Measurements from ENCODE around the gene RPE. TPM values are rescaled to one million over a fixed set of nuclear protein-coding genes. Genes with fewer than 3 reads are reported as not detected.

The RPE gene
- total RNA-seq, 1 donor from 2014 or later: 62.1 TPM

DNA sequence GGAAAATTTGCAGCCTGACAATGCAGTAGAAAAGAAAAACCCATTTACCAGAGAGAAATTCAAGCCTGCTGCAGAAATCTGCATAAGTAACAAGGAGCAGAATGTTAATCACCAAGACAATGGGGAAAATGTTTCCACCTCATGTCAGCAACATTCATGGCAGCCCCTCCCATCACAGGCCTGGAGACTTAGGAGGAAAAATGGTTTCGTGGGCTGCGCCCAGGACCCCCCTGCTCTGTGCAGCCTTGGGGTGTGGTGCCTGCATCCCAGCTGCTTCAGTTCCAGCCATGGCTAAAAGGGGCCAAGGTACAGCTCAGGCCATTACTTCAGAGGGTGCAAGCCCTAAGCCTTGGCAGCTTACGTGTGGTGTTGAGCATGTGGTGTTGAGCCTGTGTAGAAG is 53.4 kb downstream of the RPE start:
- DNase-seq (ENCODE audit: low read depth): no peak
- H3K27me3 Mint-ChIP-seq (ENCODE audit: low read depth, unreplicated experiment): no peaks in the 10 kb centered on the region
- Histone ChIP-seq H3K9me3 (ENCODE audit: insufficient read depth, low read depth, low read length) (no peaks in the 10 kb centered on the region), H3K36me3 (ENCODE audit: insufficient read depth, low read length) (no peaks in the 10 kb centered on the region), H3K27me3 (ENCODE audit: insufficient read depth, low read length) (no peaks in the 10 kb centered on the region), H3K4me2 (ENCODE audit: low read length) (no peak overlapping the region), H3K9ac (ENCODE audit: low read length) (no peak overlapping the region), H2AFZ (ENCODE audit: low read depth, low read length) (no peak overlapping the region), H3K79me2 (ENCODE audit: insufficient read depth, low read length) (no peaks in the 10 kb centered on the region), H3K4me1 (ENCODE audit: insufficient read depth, low read length) (no peaks in the 10 kb centered on the region), H3K4me3 (ENCODE audit: insufficient read depth, low read depth, low read length) (no peak overlapping the region), H3K27ac (ENCODE audit: low read depth, low read length) (no peak overlapping the region), H4K20me1 (ENCODE audit: insufficient read depth, low read length) (no peaks in the 10 kb centered on the region)
- peaks cover 6% of the 10 kb centered on the region for H3K36me3 Mint-ChIP-seq (ENCODE audit: low read depth, unreplicated experiment)
- no peaks in the 10 kb centered on the region for H3K4me1 Mint-ChIP-seq (ENCODE audit: low read depth, unreplicated experiment)
- no peak overlapping the region for H3K4me3 Mint-ChIP-seq (ENCODE audit: unreplicated experiment)
- TF ChIP-seq EZH2 (IDR thresholded peaks at IDR 0.05; ENCODE audit: insufficient read depth, low read length): no peak
- no peak overlapping the region for H3K27ac Mint-ChIP-seq (ENCODE audit: unreplicated experiment)
- peaks cover 13% of the 10 kb centered on the region for H3K9me3 Mint-ChIP-seq (ENCODE audit: unreplicated experiment)
- no peak for FAIRE-seq

GRCh38 chr2:210063306-210063705 is 60.9 kb downstream of the RPE start:
- H3K9me3 ChIP-seq (ENCODE audit: insufficient read depth, low read depth, low read length): no peaks in the 10 kb centered on the region
- H3K36me3 Mint-ChIP-seq (ENCODE audit: low read depth, unreplicated experiment): peaks cover 4% of the 10 kb centered on the region
- FAIRE-seq (no peak), DNase-seq (ENCODE audit: low read depth) (no peak)
- H3K79me2 ChIP-seq (ENCODE audit: insufficient read depth, low read length): no peaks in the 10 kb centered on the region
- no peaks in the 10 kb centered on the region for H3K4me1 ChIP-seq (ENCODE audit: insufficient read depth, low read length)
- no peaks in the 10 kb centered on the region for H3K27me3 ChIP-seq (ENCODE audit: insufficient read depth, low read length)
- H3K9me3 Mint-ChIP-seq (ENCODE audit: unreplicated experiment): no peaks in the 10 kb centered on the region
- H3K27me3 Mint-ChIP-seq (ENCODE audit: low read depth, unreplicated experiment): no peaks in the 10 kb centered on the region
- no peaks in the 10 kb centered on the region for H3K4me1 Mint-ChIP-seq (ENCODE audit: low read depth, unreplicated experiment)
- no peak overlapping the region for H2AFZ ChIP-seq (ENCODE audit: low read depth, low read length)
- no peak overlapping the region for H3K4me3 ChIP-seq (ENCODE audit: insufficient read depth, low read depth, low read length)
- H3K27ac ChIP-seq (ENCODE audit: low read depth, low read length): no peak overlapping the region
- H3K4me2 ChIP-seq (ENCODE audit: low read length): no peak overlapping the region
- H3K9ac ChIP-seq (ENCODE audit: low read length): no peak overlapping the region
- H4K20me1 ChIP-seq (ENCODE audit: insufficient read depth, low read length): no peaks in the 10 kb centered on the region
- peaks cover 3% of the 10 kb centered on the region for H3K36me3 ChIP-seq (ENCODE audit: insufficient read depth, low read length)
- H3K4me3 Mint-ChIP-seq (ENCODE audit: unreplicated experiment): no peak overlapping the region
- TF ChIP-seq EZH2 (IDR thresholded peaks at IDR 0.05; ENCODE audit: insufficient read depth, low read length): no peak
- TF ChIP-seq CTCF (IDR thresholded peaks at IDR 0.05; ENCODE audit: insufficient read depth, low read depth, low read length): no peak
- H3K27ac Mint-ChIP-seq (ENCODE audit: unreplicated experiment): no peak overlapping the region

Other genes with a start within 250 kb of the RPE start
- gene UNC80, start 230.8 kb upstream of the RPE start, total RNA-seq: 0.27 and 0.38 TPM in 2 replicates
- 7.5 and 8.7 TPM in 2 replicates for gene KANSL1L, start 168.8 kb downstream of the RPE start, total RNA-seq
- 1.9 and 2.3 TPM in 2 replicates for gene ACADL, start 222.8 kb downstream of the RPE start, total RNA-seq